ENCODE results near the gene SPAG6.
"Not testable (repeated sequence)": the region's sequence is repeated elsewhere in the genome, so short reads cannot be mapped to it uniquely, and the experiment has no call there.

Gene SPAG6

DNA sequence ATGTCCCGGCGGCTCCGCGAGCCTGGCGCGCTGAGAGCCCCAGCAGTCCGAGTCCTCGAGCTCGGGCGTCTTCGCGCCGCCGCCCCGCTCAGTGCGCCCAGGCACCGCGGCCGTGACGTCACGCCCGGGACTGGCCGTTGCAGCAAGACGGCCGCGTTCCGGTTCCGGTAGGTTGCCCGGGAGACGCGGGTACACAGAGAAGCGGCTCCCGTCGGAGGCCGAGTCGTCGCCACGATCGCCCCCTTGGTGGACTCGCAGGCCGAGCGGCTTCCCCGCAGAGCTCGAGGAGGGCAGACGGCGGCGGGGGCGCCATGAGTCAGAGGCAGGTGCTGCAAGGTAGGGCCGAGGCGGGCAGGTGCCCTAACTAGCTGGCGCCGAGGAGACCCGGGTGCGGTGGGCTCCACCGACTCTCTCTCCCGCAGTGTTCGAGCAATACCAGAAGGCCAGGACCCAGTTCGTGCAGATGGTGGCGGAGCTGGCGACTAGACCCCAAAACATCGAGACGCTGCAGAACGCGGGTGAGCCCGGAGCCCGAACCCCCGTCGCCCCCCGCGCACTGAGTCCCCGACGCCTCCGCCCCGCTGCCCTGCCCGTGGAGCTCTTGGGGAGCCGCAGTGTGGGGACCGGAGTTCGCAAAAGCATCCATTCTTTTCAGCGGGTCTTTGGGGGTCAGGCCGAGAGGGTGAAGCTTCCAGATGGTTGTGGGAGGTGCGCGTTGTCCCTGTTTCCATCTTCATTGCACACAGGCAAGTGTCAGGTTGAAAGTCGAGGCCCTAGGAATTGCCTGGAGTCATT lies at the start of gene SPAG6:
Gene SPAG6 (plus strand): TSS at position 196 of the 795 bp plus-strand sequence. CDS start 116 bp downstream, at position 312.
- DNase-seq (ENCODE audit: low read depth, low spot score) = no peak

DNA sequence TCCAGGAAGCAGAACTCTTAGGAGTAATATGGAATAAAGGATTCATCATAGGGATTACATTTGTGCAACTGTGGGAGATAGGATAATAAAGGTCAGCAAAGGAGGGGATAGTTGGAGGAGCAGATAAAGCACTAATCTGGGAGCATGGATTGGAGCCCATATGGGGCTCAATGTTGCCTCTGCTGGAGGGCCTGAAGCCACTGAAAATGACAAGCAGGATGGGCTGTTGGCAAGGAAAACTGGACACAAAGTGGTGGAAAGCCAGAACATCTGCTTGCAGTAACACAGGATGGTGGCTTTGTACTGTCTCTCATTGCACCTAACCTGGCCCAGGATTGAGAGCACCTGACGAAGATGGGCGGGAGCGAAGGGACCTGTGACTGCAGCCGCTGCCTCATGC lies 44.1 kb upstream of the SPAG6 start:
- no peak for DNase-seq (ENCODE audit: low read depth, low spot score)

DNA sequence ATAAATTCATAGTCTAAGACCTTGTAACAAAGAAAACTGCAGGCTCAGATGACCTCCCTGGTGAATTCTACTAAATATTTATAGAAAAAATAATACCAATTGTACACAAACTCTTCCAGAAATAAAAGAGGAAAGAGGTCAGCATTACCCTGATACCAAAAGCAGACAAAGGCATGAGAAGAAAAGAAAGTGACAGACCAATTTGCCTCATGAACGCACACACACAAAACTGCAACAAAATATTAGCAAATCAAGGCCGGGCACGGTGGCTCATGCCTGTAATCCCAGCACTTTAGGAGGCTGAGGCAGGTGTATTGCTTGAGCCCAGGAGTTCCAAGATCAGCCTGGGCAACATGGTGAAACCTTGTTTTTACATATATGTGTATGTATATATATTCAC lies 41.8 kb upstream of the SPAG6 start:
- no peak for DNase-seq (ENCODE audit: low read depth, low spot score)

DNA sequence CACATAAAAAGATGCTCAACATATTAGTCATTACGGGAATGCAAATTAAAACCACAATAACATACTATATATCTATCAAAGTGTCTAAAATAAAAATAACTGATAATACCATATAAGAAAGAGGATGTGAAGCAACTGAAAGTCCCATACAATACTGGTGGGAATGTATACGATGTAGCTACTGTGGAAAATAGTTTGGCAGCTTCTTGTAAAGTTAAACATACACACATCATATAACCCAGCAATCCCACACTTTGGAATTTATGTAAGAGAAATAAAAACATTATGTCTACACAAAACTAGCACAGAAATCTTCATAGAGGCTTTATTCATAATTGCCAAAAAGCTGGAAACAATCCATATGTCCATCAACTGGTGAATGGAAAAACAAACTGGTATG lies 39.6 kb upstream of the SPAG6 start:
- no peak for DNase-seq (ENCODE audit: low read depth, low spot score)

GRCh38 chr10:22308390-22308789 lies 36.9 kb upstream of the SPAG6 start:
- no peak for DNase-seq (ENCODE audit: low read depth, low spot score)

DNA sequence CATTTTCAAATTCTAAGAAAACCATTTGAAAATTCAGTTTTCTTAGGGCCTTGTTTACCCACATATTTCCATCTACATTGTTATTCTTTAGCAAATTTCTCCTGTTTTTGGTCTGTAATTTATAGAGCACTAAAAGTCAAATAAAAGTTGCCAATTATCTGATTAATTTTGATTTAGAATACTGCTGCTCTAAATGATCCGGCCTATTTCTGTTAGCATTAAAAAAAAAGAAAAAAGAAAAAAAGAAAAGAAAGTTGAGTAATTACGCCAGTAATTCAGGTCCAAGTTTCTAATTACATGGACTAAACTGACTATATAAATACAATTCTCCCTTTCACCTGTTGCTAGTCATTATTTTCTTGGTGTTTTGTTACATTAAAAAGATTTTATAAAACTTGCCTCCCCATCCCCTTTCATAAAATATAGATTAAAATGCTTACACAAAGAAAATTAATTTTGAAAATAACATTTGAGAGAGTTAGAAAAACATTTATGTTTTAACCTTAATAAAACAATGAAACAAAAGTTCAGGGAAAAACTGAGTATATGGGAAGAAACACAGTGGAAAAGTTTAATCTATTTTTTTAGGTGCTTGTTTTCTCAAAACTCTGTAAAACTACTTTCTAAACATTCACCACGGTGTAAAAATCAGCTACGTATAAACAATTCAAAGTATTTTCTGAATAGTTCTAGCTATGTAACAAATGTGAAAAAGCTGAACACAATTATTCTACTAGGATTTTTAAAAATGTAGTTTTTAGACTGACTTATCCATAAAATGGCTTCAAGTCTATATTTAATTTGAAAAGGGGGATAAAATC lies 35.9 kb upstream of the SPAG6 start:
- DNase-seq (ENCODE audit: low read depth, low spot score) = no peak

GRCh38 chr10:22310012-22310411 lies 35.3 kb upstream of the SPAG6 start:
- not testable (repeated sequence) for DNase-seq (ENCODE audit: low read depth, low spot score)

DNA sequence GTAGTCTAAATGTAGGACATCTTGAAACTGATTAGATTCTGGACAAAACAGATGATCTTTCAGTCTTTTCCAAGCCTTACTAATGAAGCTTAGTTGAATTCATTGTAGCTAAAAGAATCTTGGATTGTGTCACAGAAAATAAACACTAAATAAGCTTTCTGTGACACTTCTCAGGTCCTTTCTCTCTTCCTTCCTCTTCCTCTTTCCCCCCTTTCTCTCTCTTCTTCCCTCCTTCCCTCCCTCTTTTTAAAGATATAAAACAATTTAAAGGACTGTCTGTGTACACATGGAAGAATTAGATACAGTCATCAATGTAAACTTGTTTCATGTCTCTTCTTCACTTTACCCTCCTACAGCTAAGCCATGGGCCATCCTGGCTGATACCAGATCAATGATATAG lies 34.4 kb upstream of the SPAG6 start:
- no peak for DNase-seq (ENCODE audit: low read depth, low spot score)

GRCh38 chr10:22314852-22315251 lies 30.4 kb upstream of the SPAG6 start:
- DNase-seq (ENCODE audit: low read depth, low spot score) = no peak

DNA sequence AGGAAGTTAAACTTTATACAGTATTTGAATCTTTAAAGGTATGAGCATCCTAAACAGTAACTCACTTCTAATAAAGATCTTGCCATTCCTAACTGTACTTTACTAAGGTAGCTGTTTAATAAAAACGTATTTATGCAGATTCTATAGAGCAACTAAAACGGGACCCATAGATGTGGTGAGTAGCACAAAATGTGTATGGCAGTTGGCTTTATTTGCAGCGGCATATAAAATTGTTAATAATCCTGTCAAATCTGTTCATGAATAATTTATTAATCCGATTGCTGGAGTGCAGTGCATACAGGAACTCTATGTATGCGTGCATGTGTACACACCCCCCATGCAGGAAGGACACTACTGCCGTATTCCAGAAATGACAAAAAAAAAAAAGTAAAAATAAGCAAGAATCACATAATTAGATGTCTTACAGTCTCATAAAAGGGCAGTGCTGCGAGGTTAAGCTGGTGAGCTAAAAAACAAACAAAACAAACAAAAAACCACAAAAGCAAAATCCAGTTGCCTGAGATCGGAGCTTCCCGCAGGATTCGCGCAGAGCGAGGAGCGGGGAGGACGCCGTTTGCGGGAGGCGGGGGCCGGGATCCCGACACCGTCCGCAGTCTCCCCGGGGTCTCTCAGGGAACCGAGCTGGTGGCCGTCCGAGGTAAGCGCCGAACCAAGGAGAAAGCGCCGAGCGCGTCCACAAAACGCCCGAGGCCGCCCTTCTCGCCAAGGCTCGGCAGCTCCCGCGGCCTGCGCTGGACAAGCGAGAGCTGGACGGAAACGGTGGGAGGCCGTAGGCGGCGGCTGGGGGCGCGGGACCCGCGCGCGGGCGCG lies 29.6 kb upstream of the SPAG6 start:
- no peak for DNase-seq (ENCODE audit: low read depth, low spot score)

DNA sequence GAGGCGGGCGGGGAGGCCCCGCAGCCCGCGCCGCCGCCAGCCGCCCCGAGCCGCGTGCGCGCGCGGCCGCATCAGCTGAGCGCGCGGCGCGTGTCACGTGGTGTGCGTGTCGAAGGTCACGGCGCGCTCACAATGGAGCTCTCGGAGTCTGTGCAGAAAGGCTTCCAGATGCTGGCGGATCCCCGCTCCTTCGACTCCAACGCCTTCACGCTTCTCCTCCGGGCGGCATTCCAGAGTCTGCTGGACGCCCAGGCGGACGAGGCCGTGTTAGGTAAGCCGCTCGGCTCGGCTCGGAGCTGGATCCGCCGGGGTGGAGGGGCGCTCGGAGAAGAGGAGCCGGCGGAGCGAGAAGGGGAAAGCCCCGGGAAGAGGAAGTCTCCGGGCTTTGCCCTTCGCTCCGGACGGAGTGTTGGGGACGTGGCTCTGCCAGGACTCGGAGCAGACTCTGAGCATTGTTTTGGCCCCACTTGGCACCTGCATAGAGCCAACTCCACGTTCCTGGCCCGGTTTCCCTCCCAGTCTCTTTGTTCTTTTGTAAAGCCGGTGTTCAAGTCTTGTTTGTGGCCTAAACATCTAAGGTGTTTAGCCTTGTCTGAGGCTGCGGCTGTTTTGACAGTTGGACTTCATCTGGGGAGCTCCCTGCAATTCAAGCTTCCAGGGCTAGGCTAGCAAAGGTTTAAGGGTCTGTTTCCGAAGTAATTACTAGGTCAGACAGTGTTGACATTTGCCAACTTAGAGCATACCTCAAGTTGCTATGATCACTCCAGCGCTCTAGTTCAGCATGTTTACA lies 28.8 kb upstream of the SPAG6 start, which contains the start of gene COMMD3:
Gene COMMD3 (plus strand): TSS at position 103 of the 790 bp plus-strand sequence. CDS start 30 bp downstream, at position 133.
- DNase-seq (ENCODE audit: low read depth, low spot score) = no peak

- DNase-seq (ENCODE audit: low read depth, low spot score) = no peak
These were observed 28.3 kb upstream of the SPAG6 start for GRCh38 chr10:22317076-22317370.

DNA sequence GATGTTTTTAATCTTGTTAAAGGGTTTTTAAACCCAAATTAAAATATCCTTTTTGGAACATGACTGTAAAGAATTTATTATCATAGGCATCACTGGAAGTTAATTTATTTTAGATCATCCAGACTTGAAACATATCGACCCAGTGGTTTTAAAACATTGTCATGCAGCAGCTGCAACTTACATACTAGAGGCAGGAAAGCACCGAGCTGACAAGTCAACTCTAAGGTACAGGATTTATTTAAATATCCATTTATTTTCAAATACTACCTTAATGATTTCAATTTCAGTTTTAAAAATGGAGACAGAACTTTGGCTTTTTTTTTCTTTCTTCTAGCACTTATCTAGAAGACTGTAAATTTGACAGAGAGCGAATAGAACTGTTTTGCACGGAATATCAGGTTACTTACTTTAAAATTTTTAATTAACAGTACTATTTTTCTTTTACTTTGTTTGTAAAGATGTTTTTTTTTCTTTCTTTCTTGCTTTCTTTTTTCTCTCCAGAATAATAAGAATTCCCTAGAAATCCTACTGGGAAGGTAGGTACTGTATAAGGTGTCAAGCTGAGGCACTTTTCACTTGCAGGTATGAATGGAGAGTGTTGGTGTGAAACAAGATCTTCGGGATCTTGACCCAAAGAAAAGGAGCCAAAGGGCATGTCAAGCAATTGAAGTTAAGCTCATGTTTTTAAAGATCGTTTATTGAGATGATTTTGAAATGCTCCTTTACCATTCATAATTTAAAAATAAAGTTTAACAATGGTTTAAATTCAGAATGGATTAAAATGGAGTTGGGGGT lies 27.3 kb upstream of the SPAG6 start:
- DNase-seq (ENCODE audit: low read depth, low spot score) = no peak

GRCh38 chr10:22318772-22319171 lies 26.5 kb upstream of the SPAG6 start:
- DNase-seq (ENCODE audit: low read depth, low spot score) = no peak

DNA sequence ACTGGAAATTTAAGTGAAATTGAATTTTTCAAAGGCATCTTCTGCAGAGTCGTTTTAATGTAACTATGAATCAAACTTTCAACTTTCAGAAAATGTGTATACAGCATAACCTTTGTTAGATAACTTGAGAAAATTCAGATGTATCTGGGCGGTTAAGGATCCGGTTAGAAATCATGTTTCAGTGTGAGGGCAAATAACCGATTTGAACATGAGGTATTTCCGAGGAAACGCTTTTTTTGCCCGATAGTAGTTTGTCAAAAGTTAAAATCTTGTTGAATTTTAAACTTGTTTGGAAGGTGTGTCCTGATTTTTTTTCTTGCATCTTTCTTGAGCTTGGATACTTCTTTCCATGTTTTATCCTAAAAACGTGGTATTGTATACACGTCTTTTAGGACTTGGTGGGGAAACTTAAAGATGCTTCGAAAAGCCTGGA lies 25.7 kb upstream of the SPAG6 start:
- DNase-seq (ENCODE audit: low read depth, low spot score) = no peak

DNA sequence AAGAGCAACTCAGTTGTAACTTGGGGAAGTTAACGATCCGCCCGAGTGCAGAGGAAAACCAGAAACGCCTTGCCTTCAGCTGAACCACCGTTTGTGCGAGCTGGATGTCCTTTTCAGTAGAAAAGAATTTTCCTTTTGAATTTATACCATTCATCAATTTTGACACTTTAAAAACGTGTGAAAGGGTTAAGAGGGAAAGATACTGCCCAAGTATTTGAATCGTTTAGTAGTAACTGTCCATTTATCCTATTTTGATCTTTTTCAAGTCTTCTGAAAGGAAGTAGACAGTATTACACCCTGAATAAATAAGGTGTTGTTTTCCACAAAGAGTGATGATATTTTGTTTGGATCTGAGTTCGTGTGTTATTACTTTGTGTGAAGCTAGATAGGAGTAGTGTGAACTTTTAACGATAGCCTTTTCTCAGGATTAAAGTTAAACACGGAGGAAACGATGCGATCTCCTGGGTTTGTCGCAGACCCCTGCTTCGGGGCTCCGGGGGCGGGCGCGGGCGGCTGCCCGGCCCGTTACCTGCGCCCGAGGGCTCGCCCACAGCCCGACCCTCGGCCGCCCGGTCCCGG lies 25.2 kb upstream of the SPAG6 start:
- DNase-seq (ENCODE audit: low read depth, low spot score) = no peak

GRCh38 chr10:22320591-22321155 lies 24.6 kb upstream of the SPAG6 start, which contains the start of gene BMI1:
BMI1 (plus strand) TSS chr10:22321099; CDS start chr10:22326450, 5,351 bp downstream.
- DNase-seq (ENCODE audit: low read depth, low spot score) = peak; percentile 29

DNA sequence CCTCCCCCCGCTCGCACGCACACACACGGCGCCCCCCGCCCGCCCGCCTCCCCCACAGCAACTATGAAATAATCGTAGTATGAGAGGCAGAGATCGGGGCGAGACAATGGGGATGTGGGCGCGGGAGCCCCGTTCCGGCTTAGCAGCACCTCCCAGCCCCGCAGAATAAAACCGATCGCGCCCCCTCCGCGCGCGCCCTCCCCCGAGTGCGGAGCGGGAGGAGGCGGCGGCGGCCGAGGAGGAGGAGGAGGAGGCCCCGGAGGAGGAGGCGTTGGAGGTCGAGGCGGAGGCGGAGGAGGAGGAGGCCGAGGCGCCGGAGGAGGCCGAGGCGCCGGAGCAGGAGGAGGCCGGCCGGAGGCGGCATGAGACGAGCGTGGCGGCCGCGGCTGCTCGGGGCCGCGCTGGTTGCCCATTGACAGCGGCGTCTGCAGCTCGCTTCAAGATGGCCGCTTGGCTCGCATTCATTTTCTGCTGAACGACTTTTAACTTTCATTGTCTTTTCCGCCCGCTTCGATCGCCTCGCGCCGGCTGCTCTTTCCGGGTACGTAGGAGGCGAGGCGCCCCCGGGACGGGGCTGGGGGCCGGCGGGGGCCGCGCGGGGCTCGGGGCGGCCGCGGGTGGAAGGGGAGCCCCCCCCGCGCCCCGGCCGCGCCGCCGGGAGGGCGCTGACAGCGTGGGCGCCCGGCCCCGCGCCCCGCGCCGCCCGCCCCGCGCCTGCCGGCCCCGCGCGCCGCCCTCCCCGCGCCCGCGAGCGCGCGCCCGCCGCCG lies 24.0 kb upstream of the SPAG6 start:
- DNase-seq (ENCODE audit: low read depth, low spot score) = peak; percentile 31

Data from activated naive CD8-positive, alpha-beta T cell treated with anti-CD3 and anti-CD28 coated beads, Interleukin-2, amount 50 U/mL, for 16 hours (primary cell).